HG02973 (cell line): ENCODE measurements around the gene CCDC184.
"Not testable (repeated sequence)": the region's sequence is repeated elsewhere in the genome, so short reads cannot be mapped to it uniquely, and the experiment has no call there.

ENCODE experiments used
- ATAC-seq: cut with Tn5 transposase; IDR thresholded peaks from one replicate; pipeline ENCODE4 v1.9.1; 2021; ENCODE audit warnings: moderate library complexity; ENCODE audit not compliant: unreplicated experiment

The CCDC184 gene

DNA sequence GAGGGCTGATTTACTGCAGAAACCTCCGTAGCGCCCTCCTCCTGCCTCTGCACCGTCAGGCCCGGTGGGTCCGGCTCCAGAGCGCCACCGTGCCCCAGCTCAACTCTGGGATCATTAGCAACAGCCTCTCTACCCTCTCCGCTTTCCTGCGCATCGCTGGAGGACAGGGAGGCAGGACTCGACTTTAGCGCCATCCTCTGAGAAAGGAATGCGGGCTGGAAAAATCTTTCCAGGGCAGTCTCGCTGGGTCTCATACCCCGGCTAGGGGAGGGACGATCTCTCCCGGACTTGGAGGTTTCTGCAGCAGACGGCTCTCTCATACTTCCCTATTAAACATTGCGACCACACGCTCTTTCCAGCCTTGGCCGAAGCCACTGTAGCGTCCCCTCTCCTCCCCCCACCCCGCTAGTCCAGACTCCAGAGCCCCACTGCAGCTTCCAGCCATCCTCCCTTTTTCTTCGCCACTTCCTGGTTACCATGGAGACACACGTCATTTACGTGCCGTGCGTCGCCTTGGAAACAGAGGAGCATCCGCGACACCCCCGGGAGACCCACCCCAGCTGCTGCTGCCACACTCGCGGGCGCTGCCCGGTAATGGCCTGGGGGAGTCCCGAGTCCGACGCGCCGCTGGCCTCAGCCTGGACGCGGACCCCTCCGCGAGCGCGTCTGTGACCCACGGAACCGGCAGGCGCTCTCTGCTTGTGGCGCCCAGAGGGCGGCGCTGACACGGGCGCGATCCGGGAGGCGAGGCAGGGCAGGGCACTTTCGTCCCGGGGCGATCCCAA, at the start of gene CCDC184:
TSS of gene CCDC184 (plus strand) at position 554 of the 785 bp plus-strand sequence. CDS start 479 bp downstream, outside the sequence.
- ATAC-seq = peak; percentile 61

GRCh38 chr12:48135027-48135426, 48.4 kb upstream of the CCDC184 start:
- no peak for ATAC-seq

- no peak for ATAC-seq
Observed at GRCh38 chr12:48142818-48143674, 40.4 kb upstream of the CCDC184 start.

DNA sequence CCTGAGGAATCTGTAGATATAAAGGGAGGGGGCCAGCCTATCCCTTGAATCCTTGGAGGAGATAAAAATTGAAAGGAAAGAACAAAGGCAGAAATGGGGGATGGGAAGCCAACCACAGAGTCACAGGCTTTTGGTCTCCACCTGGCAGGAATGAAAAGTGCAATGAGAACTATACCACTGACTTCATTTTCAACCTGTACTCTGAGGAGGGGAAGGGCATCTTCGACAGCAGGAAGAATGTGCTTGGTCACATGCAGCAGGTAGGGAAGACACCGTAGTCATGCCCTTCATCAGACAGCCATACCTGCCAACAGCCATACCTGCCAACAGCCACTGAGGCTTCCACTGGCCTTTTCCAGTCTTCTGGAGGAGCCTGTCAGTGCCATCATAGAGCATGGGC, 39.5 kb upstream of the CCDC184 start:
- no peak for ATAC-seq

- no peak for ATAC-seq
Observed at GRCh38 chr12:48145981-48146380, 37.5 kb upstream of the CCDC184 start.

- no peak for ATAC-seq
Observed at GRCh38 chr12:48151103-48151771, 32.2 kb upstream of the CCDC184 start.

DNA sequence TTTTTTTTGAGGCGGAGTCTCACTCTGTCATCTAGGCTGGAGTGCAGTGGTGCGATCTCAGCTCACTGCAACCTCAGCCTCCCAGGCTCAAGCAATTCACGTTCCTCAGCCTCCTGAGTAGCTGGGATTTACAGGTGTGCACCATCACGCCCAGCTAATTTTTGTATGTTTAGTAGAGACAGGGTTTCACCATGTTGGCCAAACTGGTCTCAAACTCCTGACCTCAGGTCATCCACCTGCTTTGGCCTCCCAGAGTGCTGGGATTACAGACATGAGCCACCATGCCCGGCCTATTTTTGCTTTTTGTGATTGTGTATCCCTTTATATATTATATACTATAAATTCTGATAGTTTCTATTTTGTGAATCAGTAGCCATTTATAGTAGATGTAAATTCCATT, 27.7 kb upstream of the CCDC184 start:
- ATAC-seq = not testable (repeated sequence)

DNA sequence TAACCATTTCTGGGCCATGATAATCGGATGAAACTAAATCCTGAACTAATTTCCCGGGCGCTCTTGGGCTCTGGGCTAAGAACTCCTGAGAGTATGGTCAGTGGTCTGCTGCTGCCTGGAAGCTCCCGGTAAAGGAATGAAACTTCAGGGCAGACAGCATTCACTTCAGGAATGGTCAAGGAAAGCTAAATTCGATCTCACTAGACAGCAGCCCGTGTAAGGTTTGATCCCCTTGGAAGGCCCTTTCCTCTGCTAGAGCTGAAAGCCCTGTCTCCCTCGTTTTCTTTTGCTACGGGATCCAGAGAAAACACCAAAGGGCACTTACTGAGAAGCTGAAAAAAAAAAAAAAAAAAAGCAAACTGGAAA, 26.8 kb upstream of the CCDC184 start:
- ATAC-seq = no peak

- ATAC-seq = peak; percentile 78
Observed at GRCh38 chr12:48157018-48157888, 26.2 kb upstream of the CCDC184 start, which contains the start of gene ASB8. TSS of gene ASB8 (minus strand) at chr12:48157515. CDS start at chr12:48153496, 4,019 bp downstream.

DNA sequence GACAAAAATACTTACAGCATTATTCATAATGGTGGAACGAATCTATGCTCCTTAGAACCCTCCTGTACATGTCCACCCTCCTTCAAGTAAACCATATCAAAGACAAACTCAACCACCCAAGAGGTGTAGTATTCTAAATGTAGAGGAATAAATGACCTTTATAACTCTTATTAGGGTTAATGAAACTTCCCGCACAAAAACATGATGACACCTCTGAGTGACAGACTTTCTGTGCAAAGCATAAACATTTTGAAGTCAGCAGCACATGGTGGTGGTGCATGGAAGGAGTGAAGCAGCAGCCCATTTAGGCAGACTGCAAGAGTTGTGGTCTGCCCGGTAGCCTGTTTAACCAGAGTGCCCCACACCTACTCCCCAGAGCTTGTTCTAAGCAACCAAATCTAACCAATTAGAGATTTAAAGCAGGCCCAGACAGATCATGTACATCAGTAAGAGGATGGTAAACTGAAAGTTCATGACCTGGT, 25.5 kb upstream of the CCDC184 start:
- no peak for ATAC-seq

GRCh38 chr12:48160046-48160445, 23.4 kb upstream of the CCDC184 start:
- ATAC-seq = no peak

- ATAC-seq = no peak
Observed at GRCh38 chr12:48160807-48161206, 22.6 kb upstream of the CCDC184 start.

DNA sequence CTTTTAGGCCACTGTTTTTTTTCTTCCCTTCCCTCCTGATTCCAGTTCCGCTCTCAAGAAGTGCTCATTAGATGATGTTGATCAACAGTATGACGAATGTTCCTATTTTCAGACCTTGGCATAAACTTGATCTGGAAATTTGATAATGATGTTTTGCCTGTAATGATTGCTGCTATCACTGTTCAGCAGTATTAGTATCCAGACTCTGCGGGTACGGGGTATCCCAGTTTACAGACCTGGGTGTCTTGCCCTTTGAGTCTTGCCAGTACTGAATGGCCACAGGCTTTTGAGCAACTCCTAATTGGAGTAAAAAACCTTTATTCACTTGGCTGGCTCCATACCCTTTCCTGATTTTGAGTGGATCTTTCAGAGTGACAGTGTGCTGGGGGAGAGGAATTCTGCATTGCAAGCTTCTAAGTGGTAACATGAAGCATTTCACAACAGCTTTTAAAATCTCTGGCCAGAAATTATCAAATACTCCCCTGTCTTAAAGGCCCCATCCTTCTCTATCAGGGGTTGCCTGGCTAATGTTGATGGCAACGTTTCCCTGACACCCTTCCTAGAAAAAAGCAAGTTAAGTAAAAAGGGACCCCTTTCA, 20.2 kb upstream of the CCDC184 start:
- ATAC-seq = no peak

GRCh38 chr12:48164451-48164850, 19.0 kb upstream of the CCDC184 start:
- ATAC-seq = no peak

DNA sequence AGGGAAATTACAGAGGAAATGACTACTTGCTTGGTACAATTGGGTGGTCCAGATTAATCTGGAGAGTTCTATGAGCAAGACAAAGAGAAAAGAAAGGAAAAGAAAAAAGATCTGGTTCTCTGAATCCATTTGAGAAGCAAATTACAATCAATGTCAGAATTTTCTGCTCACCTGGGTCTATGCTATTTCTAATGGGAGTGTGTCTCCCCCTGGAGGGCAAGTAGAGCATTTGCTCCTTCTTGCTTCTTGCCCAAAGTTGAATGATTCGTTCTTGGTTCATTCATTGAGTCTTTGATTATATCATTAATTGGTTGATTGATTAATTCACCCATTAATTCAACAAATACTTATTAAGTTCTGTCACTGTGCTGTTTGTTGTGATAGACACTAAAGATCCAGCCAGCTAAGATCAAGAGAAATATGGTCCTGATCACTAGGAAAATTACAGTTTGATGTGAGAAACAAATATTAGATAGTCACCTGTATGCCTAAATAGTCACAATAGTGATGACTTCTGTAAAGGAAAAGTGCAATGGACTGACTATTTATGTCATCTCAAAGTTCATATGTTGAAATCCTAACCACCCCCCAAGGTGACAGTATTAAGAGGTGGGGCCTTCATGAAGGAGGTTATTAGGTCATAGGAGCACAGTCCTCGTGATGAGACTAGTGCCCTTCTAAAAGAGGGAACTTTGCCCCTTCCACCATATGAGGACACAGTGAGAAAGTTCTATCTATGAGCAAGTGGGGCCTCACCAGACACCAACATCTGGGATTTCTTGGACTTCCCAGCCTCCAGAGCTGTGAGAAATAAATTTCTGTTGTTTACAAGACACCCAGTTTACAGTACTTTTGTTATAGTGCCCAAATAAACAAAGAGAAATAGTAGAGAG, 18.1 kb upstream of the CCDC184 start:
- ATAC-seq = no peak

DNA sequence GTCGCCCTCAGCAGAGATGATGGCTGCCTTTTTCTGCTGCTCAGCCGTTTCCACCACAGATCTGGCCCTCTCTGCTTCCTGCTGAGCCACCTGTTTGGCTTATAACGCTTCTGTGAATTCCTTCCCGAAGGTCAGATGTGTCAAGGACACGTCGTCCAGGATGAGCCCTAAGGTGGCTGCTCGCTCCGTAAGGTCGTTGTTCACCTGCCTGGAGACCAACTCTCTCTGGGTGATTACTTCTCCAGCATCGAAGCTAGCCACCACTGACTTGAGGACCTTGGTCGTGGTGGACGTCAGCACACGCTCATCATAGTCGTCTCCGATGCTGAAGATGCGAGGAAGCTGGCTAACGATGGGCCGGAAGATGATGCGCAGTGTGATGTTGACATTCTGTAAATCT, 14.4 kb upstream of the CCDC184 start:
- ATAC-seq = no peak

GRCh38 chr12:48175613-48176416, 7.6 kb upstream of the CCDC184 start:
- no peak for ATAC-seq

- no peak for ATAC-seq
Observed at GRCh38 chr12:48176417-48176751, 7.1 kb upstream of the CCDC184 start.
